ENCODE data around the gene LAMB4.

The LAMB4 gene

DNA sequence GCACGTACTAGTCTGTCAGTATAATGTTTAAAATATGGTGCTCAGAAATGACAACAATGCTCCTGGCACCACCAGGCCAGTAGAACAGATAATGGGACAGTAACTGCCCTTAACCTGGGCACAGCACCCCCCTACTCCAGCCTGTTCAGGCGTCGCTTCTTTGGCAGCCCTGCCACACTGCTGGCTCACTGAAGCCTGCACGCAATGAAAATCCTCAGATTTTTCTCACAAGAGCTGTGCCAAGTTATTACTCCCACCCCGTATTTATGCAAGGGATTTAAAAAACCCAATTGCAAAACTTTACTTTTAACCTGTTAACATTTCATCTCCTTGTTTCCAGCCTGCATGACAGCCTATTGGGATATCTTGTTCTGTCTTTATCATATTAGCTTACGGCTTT lies 70.6 kb downstream of the LAMB4 start:
- Histone ChIP-seq H4K20me1 (ENCODE audit: insufficient read depth, low read length) (no peaks in the 10 kb centered on the region), H3K4me1 (ENCODE audit: insufficient read depth, low read length, severe bottlenecking) (no peaks in the 10 kb centered on the region), H3K79me2 (ENCODE audit: insufficient read depth, low read length) (no peaks in the 10 kb centered on the region), H2AFZ (ENCODE audit: low read length) (no peak overlapping the region), H3K9ac (ENCODE audit: low read length) (no peak overlapping the region), H3K4me3 (ENCODE audit: low read depth, low read length, poor library complexity, severe bottlenecking) (no peak overlapping the region), H3F3A (ENCODE audit: insufficient read depth, low read length) (no peaks in the 10 kb centered on the region), H3K27me3 (ENCODE audit: insufficient read depth, low read length) (no peaks in the 10 kb centered on the region), H3K9me3 (ENCODE audit: low read length) (no peaks in the 10 kb centered on the region), H3K4me2 (ENCODE audit: low read length) (no peak overlapping the region), H3K36me3 (ENCODE audit: insufficient read depth, low read length) (no peaks in the 10 kb centered on the region), H3K9me2 (ENCODE audit: low read depth, low read length) (no peaks in the 10 kb centered on the region), H3K27ac (ENCODE audit: low read depth, low read length, poor library complexity, severe bottlenecking) (no peak overlapping the region)
- TF ChIP-seq, protein P1, sequence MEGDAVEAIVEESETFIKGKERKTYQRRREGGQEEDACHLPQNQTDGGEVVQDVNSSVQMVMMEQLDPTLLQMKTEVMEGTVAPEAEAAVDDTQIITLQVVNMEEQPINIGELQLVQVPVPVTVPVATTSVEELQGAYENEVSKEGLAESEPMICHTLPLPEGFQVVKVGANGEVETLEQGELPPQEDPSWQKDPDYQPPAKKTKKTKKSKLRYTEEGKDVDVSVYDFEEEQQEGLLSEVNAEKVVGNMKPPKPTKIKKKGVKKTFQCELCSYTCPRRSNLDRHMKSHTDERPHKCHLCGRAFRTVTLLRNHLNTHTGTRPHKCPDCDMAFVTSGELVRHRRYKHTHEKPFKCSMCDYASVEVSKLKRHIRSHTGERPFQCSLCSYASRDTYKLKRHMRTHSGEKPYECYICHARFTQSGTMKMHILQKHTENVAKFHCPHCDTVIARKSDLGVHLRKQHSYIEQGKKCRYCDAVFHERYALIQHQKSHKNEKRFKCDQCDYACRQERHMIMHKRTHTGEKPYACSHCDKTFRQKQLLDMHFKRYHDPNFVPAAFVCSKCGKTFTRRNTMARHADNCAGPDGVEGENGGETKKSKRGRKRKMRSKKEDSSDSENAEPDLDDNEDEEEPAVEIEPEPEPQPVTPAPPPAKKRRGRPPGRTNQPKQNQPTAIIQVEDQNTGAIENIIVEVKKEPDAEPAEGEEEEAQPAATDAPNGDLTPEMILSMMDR (IDR thresholded peaks at IDR 0.05; ENCODE audit: low read length), result no peak
- no peak for TF ChIP-seq EZH2 (IDR thresholded peaks at IDR 0.05; ENCODE audit: borderline replicate concordance, low read length)

DNA sequence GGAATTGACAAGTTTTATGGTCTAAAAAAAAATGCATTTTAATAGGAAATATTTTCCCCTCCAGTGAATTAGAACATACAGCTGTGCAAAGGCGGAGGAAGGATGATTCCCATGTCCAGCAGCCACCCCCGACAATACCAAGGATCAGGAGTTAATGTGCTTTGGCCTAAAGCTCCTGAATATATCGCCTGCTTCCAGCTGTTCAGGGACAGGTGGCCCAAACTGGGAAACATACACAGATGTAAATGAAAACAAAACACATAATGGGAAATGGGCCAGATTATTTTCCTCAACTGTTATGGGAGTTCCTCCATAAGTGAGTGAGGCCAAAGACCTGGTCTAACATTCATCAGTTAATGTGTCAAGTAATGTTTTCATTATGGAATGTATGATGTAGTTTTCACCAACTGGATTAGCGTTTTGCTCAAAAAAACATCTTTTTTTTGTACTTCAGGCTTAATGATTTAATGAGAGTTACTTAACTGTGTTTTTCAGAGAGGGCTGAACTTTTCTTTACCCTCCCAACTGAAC lies 72.1 kb downstream of the LAMB4 start:
- no peaks in the 10 kb centered on the region for H3K4me1 ChIP-seq (ENCODE audit: insufficient read depth, low read length, severe bottlenecking)
- H3K9me3 ChIP-seq (ENCODE audit: low read length), result no peaks in the 10 kb centered on the region
- H3K4me3 ChIP-seq (ENCODE audit: low read depth, low read length, poor library complexity, severe bottlenecking), result no peak overlapping the region
- no peak overlapping the region for H2AFZ ChIP-seq (ENCODE audit: low read length)
- no peaks in the 10 kb centered on the region for H3K27me3 ChIP-seq (ENCODE audit: insufficient read depth, low read length)
- H3K9ac ChIP-seq (ENCODE audit: low read length), result no peak overlapping the region
- H3K4me2 ChIP-seq (ENCODE audit: low read length), result no peak overlapping the region
- no peaks in the 10 kb centered on the region for H4K20me1 ChIP-seq (ENCODE audit: insufficient read depth, low read length)
- no peaks in the 10 kb centered on the region for H3K79me2 ChIP-seq (ENCODE audit: insufficient read depth, low read length)
- H3K36me3 ChIP-seq (ENCODE audit: insufficient read depth, low read length), result no peaks in the 10 kb centered on the region
- no peaks in the 10 kb centered on the region for H3F3A ChIP-seq (ENCODE audit: insufficient read depth, low read length)
- no peaks in the 10 kb centered on the region for H3K9me2 ChIP-seq (ENCODE audit: low read depth, low read length)
- H3K27ac ChIP-seq (ENCODE audit: low read depth, low read length, poor library complexity, severe bottlenecking), result no peak overlapping the region
- no peak for TF ChIP-seq EZH2 (IDR thresholded peaks at IDR 0.05; ENCODE audit: borderline replicate concordance, low read length)
- TF ChIP-seq, protein P1 (IDR thresholded peaks at IDR 0.05; ENCODE audit: low read length), result no peak

DNA sequence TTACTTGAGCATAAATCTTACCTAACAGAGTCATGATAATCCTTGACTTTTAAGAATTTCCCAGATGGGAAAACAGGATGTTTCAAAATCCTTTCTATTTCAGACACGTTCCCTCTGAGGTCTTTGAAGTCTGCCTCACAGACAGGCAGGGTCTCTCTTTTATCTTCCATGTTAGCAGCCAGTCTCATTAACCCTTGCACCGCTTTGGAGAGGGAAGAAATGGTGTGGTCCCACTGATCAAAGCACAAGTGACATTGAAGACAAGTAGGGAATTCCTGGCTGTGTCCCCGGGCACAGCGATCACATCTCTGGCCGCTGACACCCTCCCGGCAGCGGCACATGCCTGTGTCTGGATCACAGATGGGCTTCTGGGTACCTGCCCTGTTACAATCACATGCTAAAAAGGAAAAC lies 74.5 kb downstream of the LAMB4 start:
- Histone ChIP-seq H3K4me2 (ENCODE audit: low read length) (no peak overlapping the region), H3K27ac (ENCODE audit: low read depth, low read length, poor library complexity, severe bottlenecking) (no peak overlapping the region), H3F3A (ENCODE audit: insufficient read depth, low read length) (no peaks in the 10 kb centered on the region), H3K9me3 (ENCODE audit: low read length) (no peaks in the 10 kb centered on the region), H3K36me3 (ENCODE audit: insufficient read depth, low read length) (no peaks in the 10 kb centered on the region), H3K9me2 (ENCODE audit: low read depth, low read length) (no peaks in the 10 kb centered on the region), H3K9ac (ENCODE audit: low read length) (no peak overlapping the region), H3K79me2 (ENCODE audit: insufficient read depth, low read length) (no peaks in the 10 kb centered on the region), H3K4me1 (ENCODE audit: insufficient read depth, low read length, severe bottlenecking) (no peaks in the 10 kb centered on the region), H4K20me1 (ENCODE audit: insufficient read depth, low read length) (no peaks in the 10 kb centered on the region), H3K4me3 (ENCODE audit: low read depth, low read length, poor library complexity, severe bottlenecking) (no peak overlapping the region), H3K27me3 (ENCODE audit: insufficient read depth, low read length) (no peaks in the 10 kb centered on the region), H2AFZ (ENCODE audit: low read length) (no peak overlapping the region)
- TF ChIP-seq, protein P1 (IDR thresholded peaks at IDR 0.05; ENCODE audit: low read length), result no peak
- no peak for TF ChIP-seq EZH2 (IDR thresholded peaks at IDR 0.05; ENCODE audit: borderline replicate concordance, low read length)

All from OCI-LY1 (cell line).